ENCODE results near the gene CIDEC. TPM values are rescaled to one million over a fixed set of nuclear protein-coding genes. Genes with fewer than 3 reads are reported as not detected.

Gene CIDEC
- total and polyA plus RNA-seq, 2 of the 13 experiments (the other 11 are each of a cell fraction or from before 2014, with no cell fraction given), result 2.5 to 10.4 TPM

GRCh38 chr3:9820543-9820942 is 59.5 kb downstream of the CIDEC start (continued):
- TF ChIP-seq, protein P1, sequence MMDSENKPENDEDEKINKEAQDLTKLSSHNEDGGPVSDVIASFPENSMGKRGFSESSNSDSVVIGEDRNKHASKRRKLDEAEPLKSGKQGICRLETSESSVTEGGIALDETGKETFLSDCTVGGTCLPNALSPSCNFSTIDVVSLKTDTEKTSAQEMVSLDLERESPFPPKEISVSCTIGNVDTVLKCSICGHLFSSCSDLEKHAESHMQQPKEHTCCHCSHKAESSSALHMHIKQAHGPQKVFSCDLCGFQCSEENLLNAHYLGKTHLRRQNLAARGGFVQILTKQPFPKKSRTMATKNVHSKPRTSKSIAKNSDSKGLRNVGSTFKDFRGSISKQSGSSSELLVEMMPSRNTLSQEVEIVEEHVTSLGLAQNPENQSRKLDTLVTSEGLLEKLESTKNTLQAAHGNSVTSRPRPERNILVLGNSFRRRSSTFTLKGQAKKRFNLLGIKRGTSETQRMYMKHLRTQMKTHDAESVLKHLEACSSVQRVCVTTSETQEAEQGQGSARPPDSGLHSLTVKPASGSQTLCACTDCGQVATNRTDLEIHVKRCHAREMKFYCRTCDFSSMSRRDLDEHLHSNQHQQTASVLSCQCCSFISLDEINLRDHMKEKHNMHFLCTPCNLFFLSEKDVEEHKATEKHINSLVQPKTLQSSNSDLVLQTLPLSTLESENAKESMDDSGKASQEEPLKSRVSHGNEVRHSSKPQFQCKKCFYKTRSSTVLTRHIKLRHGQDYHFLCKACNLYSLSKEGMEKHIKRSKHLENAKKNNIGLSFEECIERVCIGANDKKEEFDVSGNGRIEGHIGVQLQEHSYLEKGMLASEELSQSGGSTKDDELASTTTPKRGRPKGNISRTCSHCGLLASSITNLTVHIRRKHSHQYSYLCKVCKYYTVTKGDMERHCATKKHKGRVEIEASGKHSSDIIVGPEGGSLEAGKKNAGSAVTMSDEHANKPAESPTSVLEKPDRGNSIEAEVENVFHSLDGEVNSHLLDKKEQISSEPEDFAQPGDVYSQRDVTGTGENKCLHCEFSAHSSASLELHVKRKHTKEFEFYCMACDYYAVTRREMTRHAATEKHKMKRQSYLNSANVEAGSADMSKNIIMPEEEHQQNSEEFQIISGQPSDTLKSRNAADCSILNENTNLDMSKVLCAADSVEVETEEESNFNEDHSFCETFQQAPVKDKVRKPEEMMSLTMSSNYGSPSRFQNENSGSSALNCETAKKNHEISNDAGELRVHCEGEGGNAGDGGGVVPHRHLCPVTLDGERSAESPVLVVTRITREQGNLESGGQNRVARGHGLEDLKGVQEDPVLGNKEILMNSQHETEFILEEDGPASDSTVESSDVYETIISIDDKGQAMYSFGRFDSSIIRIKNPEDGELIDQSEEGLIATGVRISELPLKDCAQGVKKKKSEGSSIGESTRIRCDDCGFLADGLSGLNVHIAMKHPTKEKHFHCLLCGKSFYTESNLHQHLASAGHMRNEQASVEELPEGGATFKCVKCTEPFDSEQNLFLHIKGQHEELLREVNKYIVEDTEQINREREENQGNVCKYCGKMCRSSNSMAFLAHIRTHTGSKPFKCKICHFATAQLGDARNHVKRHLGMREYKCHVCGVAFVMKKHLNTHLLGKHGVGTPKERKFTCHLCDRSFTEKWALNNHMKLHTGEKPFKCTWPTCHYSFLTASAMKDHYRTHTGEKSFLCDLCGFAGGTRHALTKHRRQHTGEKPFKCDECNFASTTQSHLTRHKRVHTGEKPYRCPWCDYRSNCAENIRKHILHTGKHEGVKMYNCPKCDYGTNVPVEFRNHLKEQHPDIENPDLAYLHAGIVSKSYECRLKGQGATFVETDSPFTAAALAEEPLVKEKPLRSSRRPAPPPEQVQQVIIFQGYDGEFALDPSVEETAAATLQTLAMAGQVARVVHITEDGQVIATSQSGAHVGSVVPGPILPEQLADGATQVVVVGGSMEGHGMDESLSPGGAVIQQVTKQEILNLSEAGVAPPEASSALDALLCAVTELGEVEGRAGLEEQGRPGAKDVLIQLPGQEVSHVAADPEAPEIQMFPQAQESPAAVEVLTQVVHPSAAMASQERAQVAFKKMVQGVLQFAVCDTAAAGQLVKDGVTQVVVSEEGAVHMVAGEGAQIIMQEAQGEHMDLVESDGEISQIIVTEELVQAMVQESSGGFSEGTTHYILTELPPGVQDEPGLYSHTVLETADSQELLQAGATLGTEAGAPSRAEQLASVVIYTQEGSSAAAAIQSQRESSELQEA (CRISPR knock-in tag; IDR thresholded peaks at IDR 0.05; ENCODE audit: not compliant biosample characterization), result no peak
- TF ChIP-seq TGIF2 (CRISPR knock-in tag; IDR thresholded peaks at IDR 0.05) (no peak), SPEN (CRISPR knock-in tag; IDR thresholded peaks at IDR 0.05; ENCODE audit: low read depth) (no peak), KDM2A (CRISPR knock-in tag; IDR thresholded peaks at IDR 0.05; ENCODE audit: borderline replicate concordance, low read depth) (no peak), RBAK (CRISPR knock-in tag; IDR thresholded peaks at IDR 0.05) (no peak), HMGXB3 (CRISPR knock-in tag; IDR thresholded peaks at IDR 0.05; ENCODE audit: borderline replicate concordance) (no peak)
- TF ChIP-seq, protein P2, sequence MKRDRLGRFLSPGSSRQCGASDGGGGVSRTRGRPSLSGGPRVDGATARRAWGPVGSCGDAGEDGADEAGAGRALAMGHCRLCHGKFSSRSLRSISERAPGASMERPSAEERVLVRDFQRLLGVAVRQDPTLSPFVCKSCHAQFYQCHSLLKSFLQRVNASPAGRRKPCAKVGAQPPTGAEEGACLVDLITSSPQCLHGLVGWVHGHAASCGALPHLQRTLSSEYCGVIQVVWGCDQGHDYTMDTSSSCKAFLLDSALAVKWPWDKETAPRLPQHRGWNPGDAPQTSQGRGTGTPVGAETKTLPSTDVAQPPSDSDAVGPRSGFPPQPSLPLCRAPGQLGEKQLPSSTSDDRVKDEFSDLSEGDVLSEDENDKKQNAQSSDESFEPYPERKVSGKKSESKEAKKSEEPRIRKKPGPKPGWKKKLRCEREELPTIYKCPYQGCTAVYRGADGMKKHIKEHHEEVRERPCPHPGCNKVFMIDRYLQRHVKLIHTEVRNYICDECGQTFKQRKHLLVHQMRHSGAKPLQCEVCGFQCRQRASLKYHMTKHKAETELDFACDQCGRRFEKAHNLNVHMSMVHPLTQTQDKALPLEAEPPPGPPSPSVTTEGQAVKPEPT (CRISPR knock-in tag; IDR thresholded peaks at IDR 0.05; ENCODE audit: low read depth), result no peak

All from HepG2 (cell line).